T-cell (primary cell): ENCODE results near the gene C2orf92. TPM values are rescaled to one million over a fixed set of nuclear protein-coding genes. Genes with fewer than 3 reads are reported as not detected.

Experiments used
- ATAC-seq, 4 experiments: fragments of 200-7000 bp in 3 of 4; fragments of 150-1000 bp in 1 of 4; cut with Tn5 transposase; replicated peaks in 1 of 4; 1 replicate in 3 of 4; 2 replicates in 1 of 4; pipeline ENCODE4 v1.10.0; 2021; ENCODE audit warnings: moderate library complexity in 3 of 4, mild to moderate bottlenecking in 2 of 4, moderate number of reproducible peaks in 1 of 4
- CTCF ChIA-PET, 2 donors: fragments of 300-600 bp; sonication (Branson Sonifier 250); formaldehyde crosslinking; loops; one replicate each; lab custom pipeline; 2022; ENCODE audit warnings: antibody characterized with exemption in 2 of 2; lab: Charles Lee
- POLR2A ChIA-PET, 2 donors: fragments of 300-600 bp; sonication (Branson Sonifier 250); formaldehyde crosslinking; loops; one replicate each; lab custom pipeline; 2022; ENCODE audit warnings: antibody characterized with exemption in 2 of 2; lab: Charles Lee
- DNase-seq, 35 experiments: peaks; one replicate each; pipeline versions ENCODE4 v3.0.0 to v3.0.0-alpha.2; 2013 to 2023
- H3K27ac ChIP-seq: one replicate; pipeline ENCODE4 v1.5.1; 2013; ENCODE audit warnings: low read length
- H3K27me3 ChIP-seq, 2 experiments: replicated peaks in 1 of 2; 1 replicate in 1 of 2; 2 replicates in 1 of 2; pipeline versions ENCODE4 v1.6.1 to v1.7.0; 2013; ENCODE audit warnings: low read length in 1 of 2, mixed read lengths in 1 of 2; ENCODE audit not compliant: control insufficient read depth in 2 of 2, insufficient read depth in 2 of 2; ENCODE audit errors: extremely low read depth in 1 of 2
- H3K36me3 ChIP-seq, 2 donors: 1 replicate in 1 of 2; 2 replicates in 1 of 2; pipeline versions ENCODE4 v1.6.1 to v1.7.0; 2013; ENCODE audit warnings: low read length in 1 of 2; ENCODE audit not compliant: control insufficient read depth in 2 of 2, insufficient read depth in 1 of 2; ENCODE audit errors: extremely low read depth in 1 of 2
- H3K4me1 ChIP-seq, 2 experiments: 1 replicate in 1 of 2; 2 replicates in 1 of 2; pipeline versions ENCODE4 v1.6.1 to v1.7.0; 2013; ENCODE audit warnings: low read length in 2 of 2, mixed read lengths in 1 of 2; ENCODE audit not compliant: insufficient read depth in 2 of 2, control insufficient read depth in 1 of 2; ENCODE audit errors: extremely low read depth in 1 of 2
- H3K4me3 ChIP-seq, 2 donors: 1 replicate in 1 of 2; 2 replicates in 1 of 2; pipeline versions ENCODE4 v1.5.1 to v1.7.0; 2013; ENCODE audit warnings: mild to moderate bottlenecking in 2 of 2, low read length in 1 of 2, moderate library complexity in 1 of 2; ENCODE audit not compliant: control insufficient read depth in 1 of 2; ENCODE audit errors: extremely low read depth in 1 of 2
- H3K9me3 ChIP-seq: 2 replicates; pipeline ENCODE4 v1.7.0; 2013
- H3K27ac Mint-ChIP-seq, 2 donors: one replicate each; pipeline ENCODE4 v1.8.0; 2020 to 2021; ENCODE audit warnings: mild to moderate bottlenecking in 2 of 2, mixed read lengths in 2 of 2
- H3K27me3 Mint-ChIP-seq, 2 donors: one replicate each; pipeline ENCODE4 v1.8.0; 2021 to 2022; ENCODE audit warnings: mixed read lengths in 2 of 2
- H3K36me3 Mint-ChIP-seq: one replicate; pipeline ENCODE4 v1.8.0; 2021; ENCODE audit warnings: mixed read lengths
- H3K4me1 Mint-ChIP-seq, 3 donors: one replicate each; pipeline ENCODE4 v1.8.0; 2020 to 2022; ENCODE audit warnings: mixed read lengths in 3 of 3, mild to moderate bottlenecking in 1 of 3
- H3K4me3 Mint-ChIP-seq, 3 donors: one replicate each; pipeline ENCODE4 v1.8.0; 2020 to 2022; ENCODE audit warnings: mild to moderate bottlenecking in 3 of 3, mixed read lengths in 3 of 3, moderate library complexity in 3 of 3
- H3K9me3 Mint-ChIP-seq, 3 donors: one replicate each; pipeline ENCODE4 v1.8.0; 2020 to 2022; ENCODE audit warnings: mixed read lengths in 3 of 3
- WGBS: methylation state at CpG from one replicate; pipeline ENCODE4 v1.1.5; 2013; ENCODE audit warnings: missing lambda C conversion rate; ENCODE audit not compliant: insufficient coverage; 5-methylcytosine and 5-hydroxymethylcytosine counted together
- total RNA-seq, 35 experiments: library from RNA in 6 of 35; stranded (reverse) in 6 of 35; fragments of 120-200 nt in 1 of 35; gene quantifications; one replicate each; pipeline versions ENCODE4 v1.2.1 to v1.2.4 and lab custom pipeline; 2013 to 2026

Gene C2orf92
- total RNA-seq, 5 donors from 2014 or later (not counting 1 experiment from before 2014, with no cell fraction given), result 15.3 to 24.1 (median 16.6) TPM

- H3K9me3 ChIP-seq, result no peaks in the 10 kb centered on the region
- no peaks in the 10 kb centered on the region for H3K27me3 Mint-ChIP-seq
- no peaks in the 10 kb centered on the region for H3K27me3 ChIP-seq
- POLR2A ChIA-PET, result no interaction called here
- CTCF ChIA-PET, result no interaction called here
- H3K4me3 ChIP-seq, result no peak overlapping the region
- no peak for DNase-seq
- 95% methylated on average over 16 of the region's 28 CpGs for WGBS
- H3K9me3 Mint-ChIP-seq, result no peaks in the 10 kb centered on the region
- H3K27ac Mint-ChIP-seq, result peak overlapping the region in 1 of 2 donors; percentile 22
- peaks cover 49% of the 10 kb centered on the region for H3K36me3 Mint-ChIP-seq
- no peak overlapping the region for H3K4me3 Mint-ChIP-seq
- ATAC-seq, result no peak
- peaks cover 0 to 62% of the 10 kb centered on the region in 2 experiments for H3K4me1 ChIP-seq
- no peak overlapping the region for H3K27ac ChIP-seq
- H3K4me1 Mint-ChIP-seq, result peaks cover 22 to 49% (median 33%) of the 10 kb centered on the region in 3 donors
- H3K36me3 ChIP-seq, result peaks cover 47 to 98% of the 10 kb centered on the region in 2 donors
Measured at GRCh38 chr2:97732436-97733340, 63.2 kb downstream of the C2orf92 start.

GRCh38 chr2:97733341-97734035 is 64.0 kb downstream of the C2orf92 start:
- ChIA-PET POLR2A (no interaction called here), CTCF (no interaction called here)
- Mint-ChIP-seq H3K36me3 (peaks cover 48% of the 10 kb centered on the region), H3K4me1 (peaks cover 20 to 45% (median 27%) of the 10 kb centered on the region in 3 donors), H3K4me3 (no peak overlapping the region), H3K9me3 (no peaks in the 10 kb centered on the region), H3K27ac (no peak overlapping the region), H3K27me3 (no peaks in the 10 kb centered on the region)
- 84% methylated on average over 14 of the region's 20 CpGs for WGBS
- H3K27ac ChIP-seq, result no peak overlapping the region
- peaks cover 49 to 98% of the 10 kb centered on the region in 2 donors for H3K36me3 ChIP-seq
- H3K27me3 ChIP-seq, result no peaks in the 10 kb centered on the region
- H3K9me3 ChIP-seq, result no peaks in the 10 kb centered on the region
- no peak overlapping the region for H3K4me3 ChIP-seq
- DNase-seq (no peak), ATAC-seq (no peak)
- peaks cover 0 to 54% of the 10 kb centered on the region in 2 experiments for H3K4me1 ChIP-seq

- Histone ChIP-seq H3K27ac (no peak overlapping the region), H3K9me3 (no peaks in the 10 kb centered on the region), H3K36me3 (peaks cover 49 to 99% of the 10 kb centered on the region in 2 donors), H3K4me3 (no peak overlapping the region), H3K4me1 (peaks cover 0 to 57% of the 10 kb centered on the region in 2 experiments), H3K27me3 (no peaks in the 10 kb centered on the region)
- H3K9me3 Mint-ChIP-seq, result no peaks in the 10 kb centered on the region
- WGBS, result 96% methylated on average over 36 of the region's 44 CpGs
- no peak overlapping the region for H3K4me3 Mint-ChIP-seq
- peaks cover 23 to 43% (median 27%) of the 10 kb centered on the region in 3 donors for H3K4me1 Mint-ChIP-seq
- POLR2A ChIA-PET, result no interaction called here
- peaks cover 46% of the 10 kb centered on the region for H3K36me3 Mint-ChIP-seq
- H3K27ac Mint-ChIP-seq, result no peak overlapping the region
- ATAC-seq (no peak), DNase-seq (no peak)
- no peaks in the 10 kb centered on the region for H3K27me3 Mint-ChIP-seq
- CTCF ChIA-PET, result interaction anchor here in 1 of 2 donors (0.9 to 1.1 kb wide), 2 partner anchors 14 to 25 kb away, joined by 3 to 4 read pairs; no protein-coding TSS in a partner anchor
Measured at GRCh38 chr2:97734061-97735051, 64.8 kb downstream of the C2orf92 start.

GRCh38 chr2:97735161-97735561 is 65.6 kb downstream of the C2orf92 start:
- peaks cover 0 to 64% of the 10 kb centered on the region in 2 experiments for H3K4me1 ChIP-seq
- 94% methylated on average over 29 of the region's 29 CpGs for WGBS
- DNase-seq, result no peak
- no peaks in the 10 kb centered on the region for H3K27me3 Mint-ChIP-seq
- H3K27ac Mint-ChIP-seq, result no peak overlapping the region
- H3K9me3 ChIP-seq, result no peaks in the 10 kb centered on the region
- peaks cover 49 to 99% of the 10 kb centered on the region in 2 donors for H3K36me3 ChIP-seq
- peaks cover 38% of the 10 kb centered on the region for H3K36me3 Mint-ChIP-seq
- H3K9me3 Mint-ChIP-seq, result no peaks in the 10 kb centered on the region
- no peak overlapping the region for H3K27ac ChIP-seq
- H3K4me3 Mint-ChIP-seq, result no peak overlapping the region
- peaks cover 22 to 39% (median 27%) of the 10 kb centered on the region in 3 donors for H3K4me1 Mint-ChIP-seq
- ChIA-PET CTCF (interaction anchor here in 1 of 2 donors (0.9 to 1.1 kb wide), 2 partner anchors 13 to 26 kb away, joined by 3 to 4 read pairs; no protein-coding TSS in a partner anchor), POLR2A (no interaction called here)
- no peak for ATAC-seq
- no peak overlapping the region for H3K4me3 ChIP-seq
- no peaks in the 10 kb centered on the region for H3K27me3 ChIP-seq

GRCh38 chr2:97736185-97736584 is 66.7 kb downstream of the C2orf92 start:
- Mint-ChIP-seq H3K4me3 (no peak overlapping the region), H3K9me3 (no peaks in the 10 kb centered on the region)

More at GRCh38 chr2:97736185-97736584, 66.7 kb downstream of the C2orf92 start:
- no peak for DNase-seq
- H3K4me1 ChIP-seq, result peaks cover 0 to 63% of the 10 kb centered on the region in 2 experiments
- H3K27ac Mint-ChIP-seq, result peak overlapping the region in 1 of 2 donors; percentile 74
- POLR2A ChIA-PET, result no interaction called here
- no peaks in the 10 kb centered on the region for H3K27me3 ChIP-seq
- WGBS, result 82% methylated on average over 3 of the region's 4 CpGs
- peaks cover 25 to 41% (median 33%) of the 10 kb centered on the region in 3 donors for H3K4me1 Mint-ChIP-seq
- peaks cover 49 to 98% of the 10 kb centered on the region in 2 donors for H3K36me3 ChIP-seq
- no peak overlapping the region for H3K27ac ChIP-seq
- H3K36me3 Mint-ChIP-seq, result peaks cover 33% of the 10 kb centered on the region
- H3K27me3 Mint-ChIP-seq, result no peaks in the 10 kb centered on the region
- ATAC-seq, result no peak
- no peaks in the 10 kb centered on the region for H3K9me3 ChIP-seq
- CTCF ChIA-PET, result no interaction called here
- H3K4me3 ChIP-seq, result no peak overlapping the region
